ENCODE measurements around the gene MED13L.

MED13L gene

GRCh38 chr12:116277467-116278278 is at the start of gene MED13L:
MED13L (minus strand) TSS chr12:116277693; CDS start chr12:116277131, 562 bp downstream.
- DNase-seq (ENCODE audit: low spot score) = peak; percentile 97

GRCh38 chr12:116325336-116325664 is 47.8 kb upstream of the MED13L start:
- DNase-seq (ENCODE audit: low spot score) = no peak

- DNase-seq (ENCODE audit: low spot score) = no peak
Measured at GRCh38 chr12:116324654-116325335, 47.3 kb upstream of the MED13L start.

- DNase-seq (ENCODE audit: low spot score) = no peak
Measured at GRCh38 chr12:116323406-116324386, 46.2 kb upstream of the MED13L start.

- DNase-seq (ENCODE audit: low spot score) = no peak
Measured at GRCh38 chr12:116321913-116322312, 44.4 kb upstream of the MED13L start.

- no peak for DNase-seq (ENCODE audit: low spot score)
Measured at GRCh38 chr12:116320791-116321217, 43.3 kb upstream of the MED13L start.

- peak; percentile 76 for DNase-seq (ENCODE audit: low spot score)
Measured at GRCh38 chr12:116319898-116320621, 42.6 kb upstream of the MED13L start.

- no peak for DNase-seq (ENCODE audit: low spot score)
Measured at GRCh38 chr12:116319233-116319897, 41.9 kb upstream of the MED13L start.

GRCh38 chr12:116318576-116319232 is 41.2 kb upstream of the MED13L start:
- peak; percentile 78 for DNase-seq (ENCODE audit: low spot score)

GRCh38 chr12:116317986-116318575 is 40.6 kb upstream of the MED13L start:
- no peak for DNase-seq (ENCODE audit: low spot score)

- no peak for DNase-seq (ENCODE audit: low spot score)
Measured at GRCh38 chr12:116317139-116317538, 39.6 kb upstream of the MED13L start.

GRCh38 chr12:116314477-116314876 is 37.0 kb upstream of the MED13L start:
- DNase-seq (ENCODE audit: low spot score) = no peak

- DNase-seq (ENCODE audit: low spot score) = no peak
Measured at GRCh38 chr12:116313194-116313927, 35.9 kb upstream of the MED13L start.

- DNase-seq (ENCODE audit: low spot score) = no peak
Measured at GRCh38 chr12:116310082-116310481, 32.6 kb upstream of the MED13L start.

- DNase-seq (ENCODE audit: low spot score) = no peak
Measured at GRCh38 chr12:116309343-116309742, 31.9 kb upstream of the MED13L start.

GRCh38 chr12:116308647-116309046 is 31.2 kb upstream of the MED13L start:
- DNase-seq (ENCODE audit: low spot score) = no peak

- DNase-seq (ENCODE audit: low spot score) = no peak
Measured at GRCh38 chr12:116306968-116307367, 29.5 kb upstream of the MED13L start.

GRCh38 chr12:116306506-116306905 is 29.0 kb upstream of the MED13L start:
- no peak for DNase-seq (ENCODE audit: low spot score)

- no peak for DNase-seq (ENCODE audit: low spot score)
Measured at GRCh38 chr12:116304621-116305020, 27.1 kb upstream of the MED13L start.

Measured in left forelimb (tissue), 1 donor.